GM18873 (cell line): ENCODE results near the gene NRL.
"Not testable (repeated sequence)": the region's sequence is repeated elsewhere in the genome, so short reads cannot be mapped to it uniquely, and the experiment has no call there.

Source experiments
- ATAC-seq: cut with Tn5 transposase; IDR thresholded peaks from one replicate; pipeline ENCODE4 v1.9.1; 2021; ENCODE audit warnings: mild to moderate bottlenecking, moderate library complexity, moderate number of reproducible peaks; ENCODE audit not compliant: unreplicated experiment, low FRiP score

NRL gene

GRCh38 chr14:24029687-24030086 lies 85.1 kb downstream of the NRL start:
- not testable (repeated sequence) for ATAC-seq
